Left lung (tissue), 10 donors: ENCODE results near the gene TBX4. TPM values are rescaled to one million over a fixed set of nuclear protein-coding genes. Genes with fewer than 3 reads are reported as not detected.

ENCODE experiments used
- ATAC-seq: fragments of 200-7000 bp; cut with Tn5 transposase; one replicate; pipeline ENCODE4 v1.9.1; 2020; ENCODE audit warnings: moderate library complexity
- DNase-seq, 4 donors: peaks; one replicate each; pipeline ENCODE4 v3.0.0-alpha.2; 2013 to 2020
- H3K27ac ChIP-seq, 2 donors: fragments of 200-600 bp; sonication (generic) in 1 of 2; one replicate each; pipeline versions ENCODE4 v1.5.0 to v1.8.0; 2020 to 2021
- H3K27me3 ChIP-seq, 2 donors: fragments of 200-600 bp; sonication (generic) in 1 of 2; one replicate each; pipeline versions ENCODE4 v1.5.0 to v1.8.0; 2020 to 2021
- H3K36me3 ChIP-seq, 2 donors: fragments of 200-600 bp; sonication (generic) in 1 of 2; one replicate each; pipeline versions ENCODE4 v1.5.0 to v1.8.0; 2020 to 2021
- H3K4me1 ChIP-seq, 2 donors: fragments of 200-600 bp; one replicate each; pipeline ENCODE4 v1.8.0; 2021
- H3K4me3 ChIP-seq, 2 donors: fragments of 200-600 bp; sonication (generic) in 1 of 2; one replicate each; pipeline versions ENCODE4 v1.5.0 to v1.8.0; 2020 to 2021; ENCODE audit warnings: mild to moderate bottlenecking in 1 of 2
- H3K9me3 ChIP-seq, 2 donors: fragments of 200-600 bp; sonication (generic) in 1 of 2; one replicate each; pipeline versions ENCODE4 v1.5.0 to v1.8.0; 2020 to 2021
- intact Hi-C, 2 donors: fragments of 100-400 bp; cut with DNase I; formaldehyde crosslinking; loops; one replicate each; pipeline versions ENCODE4 v1.11.2 to v1.14.2; 2022
- polyA plus RNA-seq, 6 donors: library from polyadenylated mRNA; unstranded; fragments of 120-200 nt; gene quantifications; one replicate each; pipeline ENCODE4 v1.2.1, GENCODE V29; 2013; ENCODE audit not compliant: insufficient read length in 6 of 6
- total RNA-seq, 2 donors: library from RNA; stranded (reverse); fragmentation: NEBNext Ultra II Directional; extraction: Animal tissue kit (Norgen Biotek cat#: 25700); gene quantifications; one replicate each; pipeline ENCODE4 v1.2.1, GENCODE V29; 2021
- TF ChIP-seq, protein P1 (sequence below), 2 donors: fragments of 200-600 bp; sonication (generic) in 1 of 2; IDR thresholded peaks; one replicate each; pipeline versions ENCODE4 v1.5.0 to v1.8.0; 2021; ENCODE audit warnings: antibody characterized with exemption in 2 of 2
- donor health status: DM: no; HTN: yes; CAD: no.
- donor health status: DM: no; HTN: no; CAD: no.

The TBX4 gene
- total and polyA plus RNA-seq, 8 donors = 21.2 to 190 (median 162) TPM

DNA sequence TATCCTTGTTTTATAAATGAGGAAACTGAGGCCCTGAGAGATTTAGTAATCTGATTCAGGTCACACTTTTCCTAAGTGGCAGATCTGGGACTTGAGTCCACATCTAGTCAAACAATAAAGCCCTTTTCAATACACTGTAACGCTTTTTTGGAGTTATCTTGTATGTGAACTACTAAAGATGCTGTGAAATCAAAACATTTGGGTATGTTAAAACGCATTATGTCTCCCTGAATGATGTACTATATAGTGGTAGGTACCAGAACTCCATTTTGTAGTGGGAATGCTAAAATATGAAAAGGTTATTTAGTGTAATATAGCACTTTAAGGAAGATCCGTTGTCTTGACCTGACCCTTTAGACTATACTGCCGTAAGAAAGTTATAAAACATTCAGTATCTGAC lies 81.6 kb downstream of the TBX4 start:
- intact Hi-C loops = no loop called here
- Histone ChIP-seq H3K27ac (no peak overlapping the region), H3K36me3 (no peaks in the 10 kb centered on the region), H3K27me3 (no peaks in the 10 kb centered on the region), H3K4me1 (no peaks in the 10 kb centered on the region), H3K9me3 (no peaks in the 10 kb centered on the region), H3K4me3 (no peak overlapping the region)
- TF ChIP-seq, protein P1, sequence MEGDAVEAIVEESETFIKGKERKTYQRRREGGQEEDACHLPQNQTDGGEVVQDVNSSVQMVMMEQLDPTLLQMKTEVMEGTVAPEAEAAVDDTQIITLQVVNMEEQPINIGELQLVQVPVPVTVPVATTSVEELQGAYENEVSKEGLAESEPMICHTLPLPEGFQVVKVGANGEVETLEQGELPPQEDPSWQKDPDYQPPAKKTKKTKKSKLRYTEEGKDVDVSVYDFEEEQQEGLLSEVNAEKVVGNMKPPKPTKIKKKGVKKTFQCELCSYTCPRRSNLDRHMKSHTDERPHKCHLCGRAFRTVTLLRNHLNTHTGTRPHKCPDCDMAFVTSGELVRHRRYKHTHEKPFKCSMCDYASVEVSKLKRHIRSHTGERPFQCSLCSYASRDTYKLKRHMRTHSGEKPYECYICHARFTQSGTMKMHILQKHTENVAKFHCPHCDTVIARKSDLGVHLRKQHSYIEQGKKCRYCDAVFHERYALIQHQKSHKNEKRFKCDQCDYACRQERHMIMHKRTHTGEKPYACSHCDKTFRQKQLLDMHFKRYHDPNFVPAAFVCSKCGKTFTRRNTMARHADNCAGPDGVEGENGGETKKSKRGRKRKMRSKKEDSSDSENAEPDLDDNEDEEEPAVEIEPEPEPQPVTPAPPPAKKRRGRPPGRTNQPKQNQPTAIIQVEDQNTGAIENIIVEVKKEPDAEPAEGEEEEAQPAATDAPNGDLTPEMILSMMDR (IDR thresholded peaks at IDR 0.05) = no peak
- no peak for DNase-seq
- no peak for ATAC-seq

DNA sequence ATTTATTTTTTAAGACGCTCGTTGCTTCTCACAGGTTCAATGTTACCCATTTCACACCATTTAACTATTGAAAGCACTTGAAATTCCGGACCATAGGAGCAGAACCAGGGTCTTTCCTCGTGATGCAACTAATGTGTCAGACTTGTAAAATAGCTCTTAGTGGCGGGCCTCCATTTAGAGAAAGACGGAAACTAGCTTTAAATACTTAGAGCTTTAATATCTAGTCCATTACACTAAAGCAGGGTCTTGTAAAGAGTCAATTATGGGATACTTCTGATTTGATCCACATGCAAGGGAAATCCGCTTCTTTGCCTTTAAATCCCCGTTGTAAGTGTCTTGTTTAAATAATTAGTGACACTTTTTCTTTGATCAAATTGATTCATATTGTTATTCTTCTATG lies 82.2 kb downstream of the TBX4 start:
- Histone ChIP-seq H3K36me3 (no peaks in the 10 kb centered on the region), H3K4me3 (no peak overlapping the region), H3K27me3 (no peaks in the 10 kb centered on the region), H3K4me1 (no peaks in the 10 kb centered on the region), H3K27ac (no peak overlapping the region), H3K9me3 (no peaks in the 10 kb centered on the region)
- ATAC-seq = no peak
- intact Hi-C loops = no loop called here
- DNase-seq = no peak
- TF ChIP-seq, protein P1 (IDR thresholded peaks at IDR 0.05) = no peak

Other genes starting within 250 kb of the TBX4 start
- 100 to 1,000 TPM; 104 to 119 TPM for gene TBX2, start 52.6 kb upstream of the TBX4 start, total RNA-seq
- 100 to 1,000 TPM; 134 to 258 (median 176) TPM for gene TBX2, start 52.6 kb upstream of the TBX4 start, polyA plus RNA-seq
- gene NACA2, start 138.8 kb downstream of the TBX4 start, total RNA-seq = not detected
- 1 to 10 TPM; 1.5 to 6.4 (median 2.3) TPM for gene NACA2, start 138.8 kb downstream of the TBX4 start, polyA plus RNA-seq